GM18517 (cell line): ENCODE data around the gene MAP3K2.

ENCODE experiments used
- ATAC-seq: cut with Tn5 transposase; IDR thresholded peaks from one replicate; pipeline ENCODE4 v1.9.1; 2021; ENCODE audit warnings: mild to moderate bottlenecking, moderate library complexity; ENCODE audit not compliant: unreplicated experiment

MAP3K2 gene

GRCh38 chr2:127408004-127408806, 20.4 kb upstream of the MAP3K2 start:
- ATAC-seq: no peak

- ATAC-seq: no peak
These were observed 19.9 kb upstream of the MAP3K2 start for GRCh38 chr2:127407661-127408003.

- ATAC-seq: no peak
These were observed 19.3 kb upstream of the MAP3K2 start for GRCh38 chr2:127407091-127407490.

- no peak for ATAC-seq
These were observed 18.7 kb upstream of the MAP3K2 start for GRCh38 chr2:127406454-127406853.

GRCh38 chr2:127405255-127405610, 17.5 kb upstream of the MAP3K2 start:
- no peak for ATAC-seq

- no peak for ATAC-seq
These were observed 16.9 kb upstream of the MAP3K2 start for GRCh38 chr2:127404466-127405254.

- no peak for ATAC-seq
These were observed 15.7 kb upstream of the MAP3K2 start for GRCh38 chr2:127403460-127403859.

- no peak for ATAC-seq
These were observed 14.3 kb upstream of the MAP3K2 start for GRCh38 chr2:127401757-127402695.

- no peak for ATAC-seq
These were observed 13.4 kb upstream of the MAP3K2 start for GRCh38 chr2:127400897-127401756.

- ATAC-seq: no peak
These were observed 12.7 kb upstream of the MAP3K2 start for GRCh38 chr2:127400533-127400896.

GRCh38 chr2:127398239-127398590, 10.4 kb upstream of the MAP3K2 start:
- ATAC-seq: peak; percentile 75

- peak; percentile 10 for ATAC-seq
These were observed 9.9 kb upstream of the MAP3K2 start for GRCh38 chr2:127397568-127398238.

- ATAC-seq: no peak
These were observed 6.7 kb upstream of the MAP3K2 start for GRCh38 chr2:127394492-127394891.

GRCh38 chr2:127392828-127393578, 5.2 kb upstream of the MAP3K2 start:
- ATAC-seq: no peak

GRCh38 chr2:127392133-127392827, 4.5 kb upstream of the MAP3K2 start:
- no peak for ATAC-seq

GRCh38 chr2:127389778-127390435, 2.1 kb upstream of the MAP3K2 start:
- ATAC-seq: no peak

- ATAC-seq: peak; percentile 25
These were observed 819 bp upstream of the MAP3K2 start for GRCh38 chr2:127388423-127389164.
